ENCODE measurements around the gene ZBP1.

DNA sequence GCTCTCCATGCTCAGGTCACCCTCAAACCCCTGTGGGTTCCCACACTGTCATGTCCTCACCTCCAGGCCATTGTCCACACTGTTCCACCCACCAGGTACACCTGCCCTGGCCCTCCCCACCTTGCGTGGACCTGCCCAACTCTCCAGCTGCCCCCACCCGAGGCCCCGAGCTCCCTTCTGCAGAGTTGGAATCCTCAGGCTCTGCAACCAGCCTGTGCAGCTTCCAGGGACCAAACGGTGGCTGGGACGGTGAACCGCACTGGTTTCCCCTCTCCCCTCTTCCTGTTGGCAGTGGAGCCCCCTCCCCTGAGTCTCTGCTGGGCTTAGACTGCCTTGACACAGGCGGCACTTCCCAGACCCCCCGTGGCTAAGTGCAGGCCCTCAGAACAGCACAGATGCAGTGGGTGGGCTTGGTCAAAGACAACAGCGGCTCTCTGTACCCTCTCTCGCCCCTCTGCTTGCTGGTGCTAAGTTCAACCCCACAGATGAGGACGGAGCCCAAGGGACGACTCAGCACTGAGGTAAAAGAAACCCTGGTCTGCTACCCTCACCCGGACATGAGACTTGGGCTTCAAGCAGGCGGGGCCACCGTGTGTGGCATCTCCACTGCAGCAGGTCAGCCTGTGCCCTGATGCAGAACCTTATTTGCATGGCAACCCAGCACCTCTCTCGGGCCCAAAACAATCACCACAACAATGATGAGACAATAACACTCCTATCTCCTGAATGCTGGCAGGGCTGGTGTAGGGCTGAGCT, 11.0 kb downstream of the ZBP1 start:
- TF ChIP-seq, protein P1, sequence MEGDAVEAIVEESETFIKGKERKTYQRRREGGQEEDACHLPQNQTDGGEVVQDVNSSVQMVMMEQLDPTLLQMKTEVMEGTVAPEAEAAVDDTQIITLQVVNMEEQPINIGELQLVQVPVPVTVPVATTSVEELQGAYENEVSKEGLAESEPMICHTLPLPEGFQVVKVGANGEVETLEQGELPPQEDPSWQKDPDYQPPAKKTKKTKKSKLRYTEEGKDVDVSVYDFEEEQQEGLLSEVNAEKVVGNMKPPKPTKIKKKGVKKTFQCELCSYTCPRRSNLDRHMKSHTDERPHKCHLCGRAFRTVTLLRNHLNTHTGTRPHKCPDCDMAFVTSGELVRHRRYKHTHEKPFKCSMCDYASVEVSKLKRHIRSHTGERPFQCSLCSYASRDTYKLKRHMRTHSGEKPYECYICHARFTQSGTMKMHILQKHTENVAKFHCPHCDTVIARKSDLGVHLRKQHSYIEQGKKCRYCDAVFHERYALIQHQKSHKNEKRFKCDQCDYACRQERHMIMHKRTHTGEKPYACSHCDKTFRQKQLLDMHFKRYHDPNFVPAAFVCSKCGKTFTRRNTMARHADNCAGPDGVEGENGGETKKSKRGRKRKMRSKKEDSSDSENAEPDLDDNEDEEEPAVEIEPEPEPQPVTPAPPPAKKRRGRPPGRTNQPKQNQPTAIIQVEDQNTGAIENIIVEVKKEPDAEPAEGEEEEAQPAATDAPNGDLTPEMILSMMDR (IDR thresholded peaks at IDR 0.05), result no peak
- no peak for TF ChIP-seq POLR2AphosphoS5 (IDR thresholded peaks at IDR 0.05)
- no peak for TF ChIP-seq POLR2A (IDR thresholded peaks at IDR 0.05)
